MM.1S (cell line): Measurements from ENCODE around the gene ZNF410.

Source experiments
- DNase-seq: peaks from one replicate; pipeline ENCODE4 v3.0.0-alpha.2; 2015
- H2AFZ ChIP-seq: fragments of 300-600 bp; sonication (generic); 2 replicates; pipeline ENCODE4 v1.6.0; 2016; ENCODE audit warnings: antibody characterized with exemption, low read length
- H3F3A ChIP-seq: fragments of 300-600 bp; sonication (generic); 2 replicates; pipeline ENCODE4 v1.6.1; 2016; ENCODE audit warnings: mild to moderate bottlenecking, antibody characterized with exemption, low read length, moderate library complexity, mixed read lengths; ENCODE audit not compliant: insufficient read depth
- H3K27ac ChIP-seq: fragments of 300-600 bp; sonication (generic); 2 replicates; pipeline ENCODE4 v1.5.1; 2016; ENCODE audit warnings: mild to moderate bottlenecking, low read length
- H3K27me3 ChIP-seq: fragments of 300-600 bp; sonication (generic); replicated peaks from 2 replicates; pipeline ENCODE4 v1.6.0; 2016; ENCODE audit warnings: low read length; ENCODE audit not compliant: insufficient read depth
- H3K36me3 ChIP-seq: fragments of 300-600 bp; sonication (generic); replicated peaks from 2 replicates; pipeline ENCODE4 v1.6.1; 2016; ENCODE audit warnings: mild to moderate bottlenecking, low read length, mixed read lengths; ENCODE audit not compliant: insufficient read depth
- H3K4me1 ChIP-seq: fragments of 300-600 bp; sonication (generic); 2 replicates; pipeline ENCODE4 v1.6.1; 2016; ENCODE audit warnings: low read length, mixed read lengths
- H3K4me2 ChIP-seq: fragments of 300-600 bp; sonication (generic); 2 replicates; pipeline ENCODE4 v1.6.0; 2016; ENCODE audit warnings: low read depth, low read length
- H3K4me3 ChIP-seq: fragments of 300-600 bp; sonication (generic); 2 replicates; pipeline ENCODE4 v1.5.1; 2016; ENCODE audit warnings: low read length, mixed read lengths
- H3K79me2 ChIP-seq: fragments of 300-600 bp; sonication (generic); 2 replicates; pipeline ENCODE4 v1.6.1; 2016; ENCODE audit warnings: mixed run types, low read length, mixed read lengths
- H3K9ac ChIP-seq: fragments of 300-600 bp; sonication (generic); 2 replicates; pipeline ENCODE4 v1.6.1; 2016; ENCODE audit warnings: low read length, mixed read lengths
- H3K9me2 ChIP-seq: fragments of 300-600 bp; sonication (generic); replicated peaks from 2 replicates; pipeline ENCODE4 v1.6.1; 2016; ENCODE audit warnings: mild to moderate bottlenecking, low read length, mixed read lengths; ENCODE audit not compliant: insufficient read depth
- H3K9me3 ChIP-seq: fragments of 300-600 bp; sonication (generic); replicated peaks from 2 replicates; pipeline ENCODE4 v1.6.1; 2016; ENCODE audit warnings: mild to moderate bottlenecking, low read length, mixed read lengths; ENCODE audit not compliant: insufficient read depth
- H4K20me1 ChIP-seq: fragments of 300-600 bp; sonication (generic); 2 replicates; pipeline ENCODE4 v1.6.1; 2016; ENCODE audit warnings: mild to moderate bottlenecking, low read length, moderate library complexity, mixed read lengths; ENCODE audit not compliant: insufficient read depth
- CTCF ChIP-seq: fragments of 300-600 bp; sonication (generic); IDR thresholded peaks from 2 replicates; pipeline ENCODE4 v1.5.1; 2016; ENCODE audit warnings: antibody characterized with exemption, low read length, mixed read lengths
- EZH2 ChIP-seq: fragments of 300-600 bp; sonication (generic); optimal IDR thresholded peaks from 2 replicates; pipeline ENCODE3; 2017; ENCODE audit warnings: low read depth, mild to moderate bottlenecking, antibody characterized with exemption, low read length, mixed read lengths
- EZH2phosphoT487 ChIP-seq: fragments of 300-600 bp; sonication (generic); IDR thresholded peaks from 2 replicates; pipeline ENCODE4 v1.6.1; 2018; ENCODE audit warnings: antibody characterized with exemption, low read length

Gene ZNF410

GRCh38 chr14:73961192-73961591 lies 74.5 kb downstream of the ZNF410 start:
- Histone ChIP-seq H3F3A (no peaks in the 10 kb centered on the region), H3K9me2 (no peaks in the 10 kb centered on the region), H3K9ac (no peak overlapping the region), H3K9me3 (no peaks in the 10 kb centered on the region), H3K4me2 (no peak overlapping the region), H3K27me3 (no peaks in the 10 kb centered on the region), H4K20me1 (no peaks in the 10 kb centered on the region), H3K4me3 (no peak overlapping the region), H2AFZ (no peak overlapping the region), H3K36me3 (no peaks in the 10 kb centered on the region), H3K4me1 (no peaks in the 10 kb centered on the region), H3K79me2 (no peaks in the 10 kb centered on the region), H3K27ac (no peak overlapping the region)
- DNase-seq, result no peak
- TF ChIP-seq CTCF (no peak), EZH2 (no peak), EZH2phosphoT487 (no peak)

- Histone ChIP-seq H3K9me3 (no peaks in the 10 kb centered on the region), H3K4me3 (no peak overlapping the region), H3K9ac (no peak overlapping the region), H3K9me2 (no peaks in the 10 kb centered on the region), H3K4me2 (no peak overlapping the region), H3K36me3 (no peaks in the 10 kb centered on the region), H3F3A (no peaks in the 10 kb centered on the region), H2AFZ (no peak overlapping the region), H3K4me1 (no peaks in the 10 kb centered on the region), H3K79me2 (no peaks in the 10 kb centered on the region), H4K20me1 (no peaks in the 10 kb centered on the region), H3K27me3 (no peaks in the 10 kb centered on the region), H3K27ac (no peak overlapping the region)
- DNase-seq, result no peak
- no peak for TF ChIP-seq CTCF
- TF ChIP-seq EZH2phosphoT487, result no peak
- TF ChIP-seq EZH2, result no peak
Observed at GRCh38 chr14:73965216-73965615, 78.6 kb downstream of the ZNF410 start.

GRCh38 chr14:73968885-73969284 lies 82.2 kb downstream of the ZNF410 start:
- no peaks in the 10 kb centered on the region for H3K36me3 ChIP-seq
- no peaks in the 10 kb centered on the region for H3K9me3 ChIP-seq
- H3K4me3 ChIP-seq, result no peak overlapping the region
- H3K9me2 ChIP-seq, result no peaks in the 10 kb centered on the region
- H3K4me2 ChIP-seq, result no peak overlapping the region
- no peaks in the 10 kb centered on the region for H3F3A ChIP-seq
- H3K27me3 ChIP-seq, result no peaks in the 10 kb centered on the region
- no peak for DNase-seq
- TF ChIP-seq CTCF, result no peak
- TF ChIP-seq EZH2, result no peak
- TF ChIP-seq EZH2phosphoT487, result no peak
- no peak overlapping the region for H3K27ac ChIP-seq
- no peaks in the 10 kb centered on the region for H4K20me1 ChIP-seq
- no peak overlapping the region for H2AFZ ChIP-seq
- no peaks in the 10 kb centered on the region for H3K4me1 ChIP-seq
- H3K9ac ChIP-seq, result no peak overlapping the region
- no peaks in the 10 kb centered on the region for H3K79me2 ChIP-seq
